Mucosa of descending colon (tissue), 3 donors: ENCODE data around the gene SLC5A7. TPM values are rescaled to one million over a fixed set of nuclear protein-coding genes. Genes with fewer than 3 reads are reported as not detected.

Source experiments
- ATAC-seq: fragments of 200-7000 bp; cut with Tn5 transposase; one replicate; pipeline ENCODE4 v1.9.1; 2020; ENCODE audit warnings: mild to moderate bottlenecking, moderate library complexity
- DNase-seq, 3 donors: peaks; one replicate each; pipeline ENCODE4 v3.0.0-alpha.2; 2020
- H3K36me3 ChIP-seq: fragments of 200-600 bp; one replicate; pipeline ENCODE4 v1.8.0; 2021; ENCODE audit warnings: low read depth, mild to moderate bottlenecking
- H3K4me1 ChIP-seq: fragments of 200-600 bp; one replicate; pipeline ENCODE4 v1.8.0; 2021; ENCODE audit warnings: low read depth, mild to moderate bottlenecking
- H3K4me3 ChIP-seq: fragments of 200-600 bp; one replicate; pipeline ENCODE4 v1.8.0; 2021; ENCODE audit warnings: mild to moderate bottlenecking
- H3K9me3 ChIP-seq: fragments of 200-600 bp; one replicate; pipeline ENCODE4 v1.8.0; 2021; ENCODE audit warnings: mild to moderate bottlenecking
- intact Hi-C, 2 donors: fragments of 100-400 bp; cut with DNase I in 1 of 2; cut with micrococcal nuclease in 1 of 2; formaldehyde crosslinking; loops; one replicate each; pipeline versions ENCODE4 v1.11.0 to v1.11.1; 2022; cut with DNase I, micrococcal nuclease
- total RNA-seq, 3 donors: library from RNA; stranded (reverse); fragmentation: NEBNext Ultra II Directional in 2 of 3; extraction: Animal tissue kit (Norgen Biotek cat#: 25700) in 2 of 3; gene quantifications; one replicate each; pipeline versions ENCODE4 v1.2.1 to v1.2.4, GENCODE V29; 2021 to 2023
- TF ChIP-seq, protein P1 (sequence below): fragments of 200-600 bp; IDR thresholded peaks from one replicate; pipeline ENCODE4 v1.8.0; 2022; ENCODE audit warnings: antibody characterized with exemption, mild to moderate bottlenecking
- donor health status: DM: no; HTN: no; CAD: no; lungs with moderate emphysema.
- donor health status: DM: no; HTN: no; CAD: no.
- donor health status: DM: no; HTN: yes; CAD: no.

The SLC5A7 gene
- total RNA-seq, 3 donors from 2014 or later, result 0.12 to 3.6 TPM; not detected in 1

DNA sequence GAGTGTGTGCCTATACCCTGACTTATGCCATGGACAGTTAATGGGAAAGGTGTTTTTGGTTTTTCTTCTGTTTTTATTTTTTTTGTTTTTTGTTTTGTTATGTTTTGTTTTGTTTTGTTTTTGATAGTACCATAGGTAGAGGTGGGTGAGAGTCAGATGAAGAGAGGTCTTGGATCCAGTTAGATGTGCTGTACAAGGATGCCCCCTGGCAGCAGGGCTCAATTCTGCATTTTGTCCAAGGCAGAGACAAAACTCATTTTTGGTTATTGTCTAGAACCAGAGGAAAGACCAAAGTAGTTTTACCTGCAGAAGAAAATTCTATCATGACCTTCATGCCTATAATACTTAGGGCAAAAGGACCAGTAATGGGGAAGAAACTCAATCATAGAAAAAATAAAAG lies 48.5 kb downstream of the SLC5A7 start:
- intact Hi-C loops, result no loop called here
- no peaks in the 10 kb centered on the region for H3K36me3 ChIP-seq
- no peak overlapping the region for H3K4me3 ChIP-seq
- TF ChIP-seq, protein P1, sequence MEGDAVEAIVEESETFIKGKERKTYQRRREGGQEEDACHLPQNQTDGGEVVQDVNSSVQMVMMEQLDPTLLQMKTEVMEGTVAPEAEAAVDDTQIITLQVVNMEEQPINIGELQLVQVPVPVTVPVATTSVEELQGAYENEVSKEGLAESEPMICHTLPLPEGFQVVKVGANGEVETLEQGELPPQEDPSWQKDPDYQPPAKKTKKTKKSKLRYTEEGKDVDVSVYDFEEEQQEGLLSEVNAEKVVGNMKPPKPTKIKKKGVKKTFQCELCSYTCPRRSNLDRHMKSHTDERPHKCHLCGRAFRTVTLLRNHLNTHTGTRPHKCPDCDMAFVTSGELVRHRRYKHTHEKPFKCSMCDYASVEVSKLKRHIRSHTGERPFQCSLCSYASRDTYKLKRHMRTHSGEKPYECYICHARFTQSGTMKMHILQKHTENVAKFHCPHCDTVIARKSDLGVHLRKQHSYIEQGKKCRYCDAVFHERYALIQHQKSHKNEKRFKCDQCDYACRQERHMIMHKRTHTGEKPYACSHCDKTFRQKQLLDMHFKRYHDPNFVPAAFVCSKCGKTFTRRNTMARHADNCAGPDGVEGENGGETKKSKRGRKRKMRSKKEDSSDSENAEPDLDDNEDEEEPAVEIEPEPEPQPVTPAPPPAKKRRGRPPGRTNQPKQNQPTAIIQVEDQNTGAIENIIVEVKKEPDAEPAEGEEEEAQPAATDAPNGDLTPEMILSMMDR, result no peak
- ATAC-seq, result no peak
- H3K4me1 ChIP-seq, result no peaks in the 10 kb centered on the region
- H3K9me3 ChIP-seq, result no peaks in the 10 kb centered on the region
- no peak for DNase-seq

DNA sequence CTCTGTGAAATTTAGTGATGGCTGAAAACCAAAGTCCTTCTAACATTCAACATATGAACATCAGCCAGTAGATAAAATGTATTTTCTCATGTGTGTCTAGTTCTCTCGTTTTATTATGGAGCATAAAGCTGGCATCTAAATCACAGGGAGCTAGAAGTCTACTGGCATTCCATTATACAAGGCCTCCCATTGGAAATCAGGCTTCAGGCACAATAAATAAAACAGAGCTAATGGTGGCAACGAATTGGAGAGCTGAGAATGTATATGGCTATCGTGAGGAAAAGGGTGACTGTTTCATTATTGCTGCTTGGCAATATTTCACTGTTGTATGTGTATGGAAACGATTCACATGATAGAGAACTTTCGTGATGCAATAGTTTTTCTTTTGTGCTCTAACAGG lies 62.4 kb downstream of the SLC5A7 start:
- H3K36me3 ChIP-seq, result no peaks in the 10 kb centered on the region
- H3K4me3 ChIP-seq, result no peak overlapping the region
- H3K4me1 ChIP-seq, result no peaks in the 10 kb centered on the region
- no peak for ATAC-seq
- intact Hi-C loops, result no loop called here
- no peak for DNase-seq
- TF ChIP-seq, protein P1, result no peak
- no peaks in the 10 kb centered on the region for H3K9me3 ChIP-seq

DNA sequence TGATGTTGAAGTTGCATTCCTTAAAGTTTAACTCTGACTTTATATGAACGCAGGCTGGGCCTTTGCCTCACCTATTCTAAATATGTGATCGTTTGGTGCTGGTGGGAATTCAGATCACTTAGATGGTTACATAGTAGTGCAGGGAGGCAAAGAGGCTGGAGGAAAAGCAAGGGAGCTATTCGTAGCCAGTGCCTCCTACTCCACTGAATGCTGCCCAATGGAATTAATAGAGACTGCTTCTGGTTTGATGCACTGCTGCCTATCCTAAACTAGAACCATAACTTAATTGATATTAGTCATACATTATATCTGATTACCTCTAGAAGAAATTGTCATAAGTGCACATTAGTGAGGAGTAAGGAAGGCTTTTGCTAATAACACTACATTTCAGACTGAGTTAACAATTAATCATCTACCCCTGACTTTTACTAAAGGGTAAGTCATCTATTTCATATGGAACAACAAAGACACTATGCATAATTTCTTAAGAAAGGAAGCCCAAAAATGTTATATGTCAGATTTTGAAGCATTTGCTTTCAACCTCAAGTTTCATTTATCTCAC lies 72.3 kb downstream of the SLC5A7 start:
- intact Hi-C loops, result no loop called here
- no peak for ATAC-seq

DNA sequence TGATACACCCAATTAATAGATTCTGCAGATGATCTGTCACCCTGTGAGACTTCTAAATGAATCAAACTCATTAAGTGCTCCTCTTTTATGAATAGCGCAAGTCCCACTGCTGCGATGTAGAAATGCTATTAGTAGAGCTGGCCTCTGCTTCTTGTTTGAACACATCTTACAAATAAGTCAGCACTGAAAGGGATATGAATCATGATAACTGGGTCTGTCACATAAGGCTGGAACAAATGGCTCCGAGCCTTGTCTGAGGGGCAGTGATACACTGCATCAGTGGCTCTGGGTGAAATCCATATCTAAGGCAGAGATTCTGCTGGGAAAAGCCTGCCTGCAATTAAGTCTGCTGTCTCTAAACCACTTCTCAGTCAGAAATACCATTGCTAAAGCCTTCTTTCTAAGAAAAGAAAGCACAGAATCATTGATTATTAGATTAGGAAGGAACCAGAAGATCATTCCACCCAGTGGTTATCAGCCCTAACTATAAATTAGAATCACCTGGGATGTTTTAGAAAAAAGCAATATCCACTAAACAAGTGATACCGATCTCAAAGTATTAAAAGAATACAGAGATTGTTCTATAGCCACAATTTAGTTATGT lies 75.2 kb downstream of the SLC5A7 start:
- no peaks in the 10 kb centered on the region for H3K4me1 ChIP-seq
- no peaks in the 10 kb centered on the region for H3K9me3 ChIP-seq
- intact Hi-C loops, result no loop called here
- ATAC-seq (no peak), DNase-seq (no peak)
- H3K4me3 ChIP-seq, result no peak overlapping the region
- TF ChIP-seq, protein P1, result no peak
- H3K36me3 ChIP-seq, result no peaks in the 10 kb centered on the region

More for the DNA sequence above, 72.3 kb downstream of the SLC5A7 start:
- TF ChIP-seq, protein P1, result no peak
- no peaks in the 10 kb centered on the region for H3K4me1 ChIP-seq
- no peak for DNase-seq
- H3K36me3 ChIP-seq, result no peaks in the 10 kb centered on the region
- no peaks in the 10 kb centered on the region for H3K9me3 ChIP-seq
- no peak overlapping the region for H3K4me3 ChIP-seq

Other genes starting within 250 kb of the SLC5A7 start
- gene RGPD4, start 159.6 kb upstream of the SLC5A7 start, total RNA-seq, result under 1 TPM in 2 of 3 donors, not detected in 1; 0.10 to 0.13 TPM